Measurements from ENCODE around the gene ZNF273.

- TF ChIP-seq CTCF (IDR thresholded peaks at IDR 0.05) = no peak
- no peak for TF ChIP-seq POLR2A (IDR thresholded peaks at IDR 0.05)
Measured at GRCh38 chr7:64869912-64870562, 33.0 kb upstream of the ZNF273 start.

All from thyroid gland (tissue), 4 donors.